ENCODE results near the gene CEMIP.

GRCh38 chr15:80999623-81000036 lies 220.5 kb downstream of the CEMIP start:
- TF ChIP-seq MAX (IDR thresholded peaks at IDR 0.05; ENCODE audit: low read depth) (no peak), ZBTB33 (IDR thresholded peaks at IDR 0.05; ENCODE audit: borderline replicate concordance, low read depth) (no peak), PBX3 (IDR thresholded peaks at IDR 0.05) (no peak), RAD21 (IDR thresholded peaks at IDR 0.05; ENCODE audit: low read length) (no peak), CTCF (IDR thresholded peaks at IDR 0.05) (no peak), SIN3A (IDR thresholded peaks at IDR 0.05; ENCODE audit: borderline replicate concordance, low read depth, low read length) (no peak), TCF12 (IDR thresholded peaks at IDR 0.05) (no peak), EZH2phosphoT487 (IDR thresholded peaks at IDR 0.05; ENCODE audit: borderline replicate concordance, low read depth) (no peak), POLR2AphosphoS5 (IDR thresholded peaks at IDR 0.05; ENCODE audit: low read depth, low read length) (no peak), EP300 (IDR thresholded peaks at IDR 0.05; ENCODE audit: borderline replicate concordance in 1 of 2, low read depth in 1 of 2, low read length in 1 of 2) (no peak), USF2 (IDR thresholded peaks at IDR 0.05; ENCODE audit: borderline replicate concordance, low read depth, low read length) (no peak)
